Activated CD8-positive, alpha-beta T cell treated with anti-CD3 and anti-CD28 coated beads for 36 hours (primary cell): ENCODE results near the gene YOD1. TPM values are rescaled to one million over a fixed set of nuclear protein-coding genes. Genes with fewer than 3 reads are reported as not detected.

ENCODE experiments used
- ATAC-seq: fragments of 200-7000 bp; cut with Tn5 transposase; one replicate; pipeline ENCODE4 v1.10.0; 2021; ENCODE audit warnings: mild to moderate bottlenecking, moderate library complexity
- CTCF ChIA-PET: fragments of 350-600 bp; sonication (Branson Sonifier 250); formaldehyde crosslinking; loops from one replicate; lab custom pipeline; 2021; ENCODE audit warnings: antibody characterized with exemption; lab: Charles Lee
- POLR2A ChIA-PET: fragments of 350-600 bp; sonication (Branson Sonifier 250); formaldehyde crosslinking; loops from one replicate; lab custom pipeline; 2021; ENCODE audit warnings: antibody characterized with exemption; lab: Charles Lee
- DNase-seq: peaks from one replicate; pipeline ENCODE4 v3.0.0-alpha.2; 2020
- H3K27ac Mint-ChIP-seq: one replicate; pipeline ENCODE4 v1.8.0; 2021; ENCODE audit warnings: mild to moderate bottlenecking, mixed read lengths
- H3K27me3 Mint-ChIP-seq: one replicate; pipeline ENCODE4 v1.8.0; 2021; ENCODE audit warnings: mixed read lengths
- H3K36me3 Mint-ChIP-seq: one replicate; pipeline ENCODE4 v1.8.0; 2021; ENCODE audit warnings: low read depth, mixed read lengths
- H3K4me1 Mint-ChIP-seq: one replicate; pipeline ENCODE4 v1.8.0; 2021; ENCODE audit warnings: low read depth, mixed read lengths
- H3K4me3 Mint-ChIP-seq: one replicate; pipeline ENCODE4 v1.8.0; 2021; ENCODE audit warnings: mild to moderate bottlenecking, moderate library complexity, mixed read lengths
- H3K9me3 Mint-ChIP-seq: one replicate; pipeline ENCODE4 v1.8.0; 2021; ENCODE audit warnings: mixed read lengths
- intact Hi-C: fragments of 100-400 bp; cut with micrococcal nuclease; formaldehyde crosslinking; loops from one replicate; pipeline ENCODE4 v1.10.0; 2022
- total RNA-seq, 2 experiments: library from RNA; stranded (reverse); gene quantifications; one replicate each; pipeline ENCODE4 v1.2.3, GENCODE V29; 2021
- TF ChIP-seq, protein P1 (sequence below): fragments of 200-600 bp; IDR thresholded peaks from one replicate; pipeline ENCODE4 v1.8.0; 2022; ENCODE audit warnings: antibody characterized with exemption, mild to moderate bottlenecking

The YOD1 gene
- total RNA-seq, 2 experiments from 2014 or later: 7.4 to 7.5 TPM

DNA sequence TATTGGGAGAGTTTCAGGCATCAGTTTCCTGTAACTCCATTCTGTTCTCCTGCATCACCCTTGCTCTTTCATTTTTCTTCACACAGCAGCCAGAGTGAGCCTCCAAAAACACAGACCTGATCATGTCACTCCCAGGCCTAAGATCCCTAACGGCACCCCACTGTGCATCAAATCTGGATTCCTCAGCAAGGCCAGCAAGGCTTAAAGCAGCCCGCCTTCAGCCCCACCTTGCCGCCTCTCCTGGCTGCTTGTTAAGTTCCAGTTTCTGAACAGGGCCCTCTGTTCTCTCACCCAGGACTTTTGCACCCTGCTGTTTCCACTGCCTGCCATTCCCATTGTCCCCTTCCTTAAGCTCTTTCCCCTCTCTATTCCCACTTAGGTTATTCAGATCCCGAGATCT lies 47.8 kb downstream of the YOD1 start:
- no peaks in the 10 kb centered on the region for H3K4me1 Mint-ChIP-seq
- H3K9me3 Mint-ChIP-seq: no peaks in the 10 kb centered on the region
- no peak overlapping the region for H3K27ac Mint-ChIP-seq
- H3K4me3 Mint-ChIP-seq: no peak overlapping the region
- H3K36me3 Mint-ChIP-seq: no peaks in the 10 kb centered on the region
- CTCF ChIA-PET: interaction anchor here (1.0 to 3.1 kb wide), 11 partner anchors 11 to 277 kb away, joined by 3 to 26 read pairs (median 5); partner anchors contain the start of gene PFKFB2
- TF ChIP-seq, protein P1, sequence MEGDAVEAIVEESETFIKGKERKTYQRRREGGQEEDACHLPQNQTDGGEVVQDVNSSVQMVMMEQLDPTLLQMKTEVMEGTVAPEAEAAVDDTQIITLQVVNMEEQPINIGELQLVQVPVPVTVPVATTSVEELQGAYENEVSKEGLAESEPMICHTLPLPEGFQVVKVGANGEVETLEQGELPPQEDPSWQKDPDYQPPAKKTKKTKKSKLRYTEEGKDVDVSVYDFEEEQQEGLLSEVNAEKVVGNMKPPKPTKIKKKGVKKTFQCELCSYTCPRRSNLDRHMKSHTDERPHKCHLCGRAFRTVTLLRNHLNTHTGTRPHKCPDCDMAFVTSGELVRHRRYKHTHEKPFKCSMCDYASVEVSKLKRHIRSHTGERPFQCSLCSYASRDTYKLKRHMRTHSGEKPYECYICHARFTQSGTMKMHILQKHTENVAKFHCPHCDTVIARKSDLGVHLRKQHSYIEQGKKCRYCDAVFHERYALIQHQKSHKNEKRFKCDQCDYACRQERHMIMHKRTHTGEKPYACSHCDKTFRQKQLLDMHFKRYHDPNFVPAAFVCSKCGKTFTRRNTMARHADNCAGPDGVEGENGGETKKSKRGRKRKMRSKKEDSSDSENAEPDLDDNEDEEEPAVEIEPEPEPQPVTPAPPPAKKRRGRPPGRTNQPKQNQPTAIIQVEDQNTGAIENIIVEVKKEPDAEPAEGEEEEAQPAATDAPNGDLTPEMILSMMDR: no peak
- H3K27me3 Mint-ChIP-seq: peaks cover 3% of the 10 kb centered on the region
- DNase-seq: no peak
- no peak for ATAC-seq
- intact Hi-C loops: no loop called here
- POLR2A ChIA-PET: no interaction called here

DNA sequence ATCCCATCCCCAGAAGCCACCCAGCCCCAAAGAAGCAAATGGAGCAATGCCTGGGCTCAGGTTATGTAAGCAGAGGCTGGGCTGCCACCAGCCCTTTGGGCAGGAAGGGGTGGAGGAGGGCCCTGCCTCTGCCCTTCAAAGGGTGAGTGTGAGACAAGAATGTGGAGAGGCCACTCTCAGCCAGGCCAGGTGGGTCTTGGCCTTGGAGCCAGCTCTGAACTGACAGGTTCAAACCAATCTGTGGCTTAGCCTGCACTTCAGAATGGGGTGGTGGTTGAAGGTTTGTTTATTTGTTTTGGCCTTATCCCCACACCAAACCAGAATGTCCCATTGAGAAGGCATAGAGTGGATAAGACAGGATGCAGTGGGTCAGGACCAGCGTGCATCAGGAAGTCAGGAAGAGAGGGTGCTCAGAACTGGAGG lies 48.3 kb downstream of the YOD1 start:
- no peaks in the 10 kb centered on the region for H3K36me3 Mint-ChIP-seq
- intact Hi-C loops: no loop called here
- H3K4me1 Mint-ChIP-seq: no peaks in the 10 kb centered on the region
- H3K27me3 Mint-ChIP-seq: peaks cover 3% of the 10 kb centered on the region
- TF ChIP-seq, protein P1: no peak
- no peak for ATAC-seq
- no peak overlapping the region for H3K27ac Mint-ChIP-seq
- POLR2A ChIA-PET: no interaction called here
- DNase-seq: no peak
- CTCF ChIA-PET: interaction anchor here (1.0 to 1.8 kb wide), 3 partner anchors 18 to 276 kb away, joined by 3 to 7 read pairs (median 3); no protein-coding TSS in a partner anchor
- H3K4me3 Mint-ChIP-seq: no peak overlapping the region
- no peaks in the 10 kb centered on the region for H3K9me3 Mint-ChIP-seq

GRCh38 chr1:207001492-207002245 lies 49.3 kb downstream of the YOD1 start:
- H3K4me3 Mint-ChIP-seq: no peak overlapping the region
- no peak for ATAC-seq
- ChIA-PET CTCF (interaction anchor here (1.1 to 1.4 kb wide), 2 partner anchors 67 to 74 kb away, joined by 3 read pairs; no protein-coding TSS in a partner anchor), POLR2A (no interaction called here)
- H3K4me1 Mint-ChIP-seq: no peaks in the 10 kb centered on the region
- H3K27me3 Mint-ChIP-seq: peaks cover 2% of the 10 kb centered on the region
- H3K27ac Mint-ChIP-seq: no peak overlapping the region
- H3K9me3 Mint-ChIP-seq: no peaks in the 10 kb centered on the region
- TF ChIP-seq, protein P1: no peak
- no peaks in the 10 kb centered on the region for H3K36me3 Mint-ChIP-seq
- intact Hi-C loops: no loop called here
- DNase-seq: no peak

DNA sequence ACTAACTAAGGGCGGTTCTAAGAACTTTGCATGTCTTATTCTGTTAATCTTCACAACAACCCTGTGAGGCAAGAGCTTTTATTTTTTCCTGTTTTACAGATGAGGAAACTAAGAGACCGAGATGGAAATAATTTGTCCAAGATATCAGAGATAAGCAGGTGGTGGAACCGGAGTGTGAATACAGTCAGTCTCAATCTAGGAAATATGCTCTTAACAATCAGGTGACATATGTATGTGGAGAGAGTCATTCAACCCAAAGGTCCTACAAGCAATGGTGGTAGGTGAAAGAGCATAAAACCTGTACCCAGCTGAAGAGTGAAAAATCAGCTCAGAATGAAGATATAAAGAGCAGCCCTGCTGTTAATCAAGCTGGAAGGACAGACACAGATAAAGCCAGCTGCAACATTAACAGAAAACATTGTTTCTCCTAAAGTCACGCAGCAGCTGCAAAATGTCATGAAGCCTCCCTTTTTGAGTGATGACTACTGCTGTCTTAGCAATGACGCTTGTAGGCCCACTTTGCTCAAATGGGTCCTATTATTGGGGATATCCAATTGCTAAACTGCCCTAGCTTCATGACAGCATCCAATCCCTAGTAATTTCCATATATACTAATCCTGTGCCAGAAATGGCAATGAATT lies 50.2 kb downstream of the YOD1 start:
- intact Hi-C loops: no loop called here
- Mint-ChIP-seq H3K27ac (no peak overlapping the region), H3K36me3 (no peaks in the 10 kb centered on the region), H3K4me3 (no peak overlapping the region), H3K4me1 (no peaks in the 10 kb centered on the region), H3K27me3 (peaks cover 2% of the 10 kb centered on the region), H3K9me3 (no peaks in the 10 kb centered on the region)
- DNase-seq (no peak), ATAC-seq (no peak)
- ChIA-PET POLR2A (no interaction called here), CTCF (interaction anchor here (1.1 to 1.4 kb wide), 2 partner anchors 66 to 75 kb away, joined by 3 read pairs; no protein-coding TSS in a partner anchor)
- TF ChIP-seq, protein P1: no peak

- Mint-ChIP-seq H3K4me3 (no peak overlapping the region), H3K36me3 (no peaks in the 10 kb centered on the region), H3K27ac (no peak overlapping the region), H3K27me3 (peaks cover 5% of the 10 kb centered on the region), H3K4me1 (no peaks in the 10 kb centered on the region), H3K9me3 (no peaks in the 10 kb centered on the region)
- DNase-seq (no peak), ATAC-seq (no peak)
- ChIA-PET CTCF (interaction anchor here (1.2 kb wide), 1 partner anchor 7 kb away, joined by 3 read pairs; no protein-coding TSS in a partner anchor), POLR2A (no interaction called here)
- TF ChIP-seq, protein P1: no peak
- intact Hi-C loops: no loop called here
Observed at GRCh38 chr1:206998816-206999215, 52.2 kb downstream of the YOD1 start.
